Nephron progenitor cell (in vitro differentiated cells): ENCODE measurements around the gene ATP1B1.

ENCODE experiments used
- DNase-seq: peaks from one replicate; pipeline ENCODE4 v3.0.0; 2021
- H3K27ac Mint-ChIP-seq: 2 replicates; pipeline ENCODE4 v1.8.0; 2021; ENCODE audit warnings: mild to moderate bottlenecking, moderate library complexity, mixed read lengths
- H3K27me3 Mint-ChIP-seq: 2 replicates; pipeline ENCODE4 v1.8.0; 2021; ENCODE audit warnings: mild to moderate bottlenecking, low read depth, mixed read lengths; ENCODE audit not compliant: poor library complexity
- H3K36me3 Mint-ChIP-seq: 2 replicates; pipeline ENCODE4 v1.8.0; 2021; ENCODE audit warnings: low read depth, mixed read lengths
- H3K4me1 Mint-ChIP-seq: 2 replicates; pipeline ENCODE4 v1.8.0; 2021; ENCODE audit warnings: mixed read lengths
- H3K4me3 Mint-ChIP-seq: 2 replicates; pipeline ENCODE4 v1.8.0; 2021; ENCODE audit warnings: mild to moderate bottlenecking, moderate library complexity, mixed read lengths
- H3K9me3 Mint-ChIP-seq: 2 replicates; pipeline ENCODE4 v1.8.0; 2021; ENCODE audit warnings: mild to moderate bottlenecking, moderate library complexity, mixed read lengths
- TF ChIP-seq, protein P1 (sequence below): fragments of 200-600 bp; sonication (generic); IDR thresholded peaks from 2 replicates; pipeline ENCODE4 v1.5.0; 2021; ENCODE audit warnings: antibody characterized with exemption

Gene ATP1B1

GRCh38 chr1:169132512-169133227 lies 26.2 kb downstream of the ATP1B1 start:
- Mint-ChIP-seq H3K36me3 (peaks cover 45% of the 10 kb centered on the region), H3K9me3 (no peaks in the 10 kb centered on the region), H3K27me3 (no peaks in the 10 kb centered on the region), H3K4me1 (peaks cover 4% of the 10 kb centered on the region), H3K27ac (peak overlapping the region; percentile 33), H3K4me3 (no peak overlapping the region)
- TF ChIP-seq, protein P1, sequence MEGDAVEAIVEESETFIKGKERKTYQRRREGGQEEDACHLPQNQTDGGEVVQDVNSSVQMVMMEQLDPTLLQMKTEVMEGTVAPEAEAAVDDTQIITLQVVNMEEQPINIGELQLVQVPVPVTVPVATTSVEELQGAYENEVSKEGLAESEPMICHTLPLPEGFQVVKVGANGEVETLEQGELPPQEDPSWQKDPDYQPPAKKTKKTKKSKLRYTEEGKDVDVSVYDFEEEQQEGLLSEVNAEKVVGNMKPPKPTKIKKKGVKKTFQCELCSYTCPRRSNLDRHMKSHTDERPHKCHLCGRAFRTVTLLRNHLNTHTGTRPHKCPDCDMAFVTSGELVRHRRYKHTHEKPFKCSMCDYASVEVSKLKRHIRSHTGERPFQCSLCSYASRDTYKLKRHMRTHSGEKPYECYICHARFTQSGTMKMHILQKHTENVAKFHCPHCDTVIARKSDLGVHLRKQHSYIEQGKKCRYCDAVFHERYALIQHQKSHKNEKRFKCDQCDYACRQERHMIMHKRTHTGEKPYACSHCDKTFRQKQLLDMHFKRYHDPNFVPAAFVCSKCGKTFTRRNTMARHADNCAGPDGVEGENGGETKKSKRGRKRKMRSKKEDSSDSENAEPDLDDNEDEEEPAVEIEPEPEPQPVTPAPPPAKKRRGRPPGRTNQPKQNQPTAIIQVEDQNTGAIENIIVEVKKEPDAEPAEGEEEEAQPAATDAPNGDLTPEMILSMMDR, result no peak
- no peak for DNase-seq

DNA sequence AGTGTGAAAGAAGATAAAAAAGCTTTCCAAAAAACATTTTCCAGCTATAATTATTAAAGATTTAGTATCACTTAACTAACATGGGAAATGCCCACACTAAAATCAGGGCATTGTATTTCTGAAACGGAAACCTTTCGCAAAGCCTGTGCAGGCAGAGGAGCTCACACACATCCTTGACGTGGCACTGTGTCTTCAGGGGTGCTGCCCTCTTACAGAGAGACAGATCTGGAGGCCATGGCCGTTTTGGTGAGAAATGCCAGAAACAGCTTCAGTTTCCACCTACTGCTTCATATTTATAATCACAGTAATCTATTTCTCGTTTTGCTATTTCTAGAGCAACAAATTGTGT lies 26.7 kb downstream of the ATP1B1 start:
- no peak overlapping the region for H3K4me3 Mint-ChIP-seq
- no peak for DNase-seq
- no peaks in the 10 kb centered on the region for H3K9me3 Mint-ChIP-seq
- peaks cover 4% of the 10 kb centered on the region for H3K4me1 Mint-ChIP-seq
- no peaks in the 10 kb centered on the region for H3K27me3 Mint-ChIP-seq
- no peak overlapping the region for H3K27ac Mint-ChIP-seq
- peaks cover 40% of the 10 kb centered on the region for H3K36me3 Mint-ChIP-seq
- TF ChIP-seq, protein P1, result no peak

GRCh38 chr1:169133801-169134502 lies 27.5 kb downstream of the ATP1B1 start:
- DNase-seq, result no peak
- TF ChIP-seq, protein P1, result no peak
- no peaks in the 10 kb centered on the region for H3K9me3 Mint-ChIP-seq
- H3K27ac Mint-ChIP-seq, result no peak overlapping the region
- H3K27me3 Mint-ChIP-seq, result no peaks in the 10 kb centered on the region
- peaks cover 4% of the 10 kb centered on the region for H3K4me1 Mint-ChIP-seq
- H3K4me3 Mint-ChIP-seq, result no peak overlapping the region
- peaks cover 32% of the 10 kb centered on the region for H3K36me3 Mint-ChIP-seq

- DNase-seq, result no peak
- Mint-ChIP-seq H3K4me3 (no peak overlapping the region), H3K9me3 (no peaks in the 10 kb centered on the region), H3K4me1 (peaks cover 4% of the 10 kb centered on the region), H3K27ac (no peak overlapping the region), H3K36me3 (peaks cover 4% of the 10 kb centered on the region), H3K27me3 (no peaks in the 10 kb centered on the region)
- TF ChIP-seq, protein P1, result no peak
Observed at GRCh38 chr1:169137357-169137756, 30.9 kb downstream of the ATP1B1 start.

DNA sequence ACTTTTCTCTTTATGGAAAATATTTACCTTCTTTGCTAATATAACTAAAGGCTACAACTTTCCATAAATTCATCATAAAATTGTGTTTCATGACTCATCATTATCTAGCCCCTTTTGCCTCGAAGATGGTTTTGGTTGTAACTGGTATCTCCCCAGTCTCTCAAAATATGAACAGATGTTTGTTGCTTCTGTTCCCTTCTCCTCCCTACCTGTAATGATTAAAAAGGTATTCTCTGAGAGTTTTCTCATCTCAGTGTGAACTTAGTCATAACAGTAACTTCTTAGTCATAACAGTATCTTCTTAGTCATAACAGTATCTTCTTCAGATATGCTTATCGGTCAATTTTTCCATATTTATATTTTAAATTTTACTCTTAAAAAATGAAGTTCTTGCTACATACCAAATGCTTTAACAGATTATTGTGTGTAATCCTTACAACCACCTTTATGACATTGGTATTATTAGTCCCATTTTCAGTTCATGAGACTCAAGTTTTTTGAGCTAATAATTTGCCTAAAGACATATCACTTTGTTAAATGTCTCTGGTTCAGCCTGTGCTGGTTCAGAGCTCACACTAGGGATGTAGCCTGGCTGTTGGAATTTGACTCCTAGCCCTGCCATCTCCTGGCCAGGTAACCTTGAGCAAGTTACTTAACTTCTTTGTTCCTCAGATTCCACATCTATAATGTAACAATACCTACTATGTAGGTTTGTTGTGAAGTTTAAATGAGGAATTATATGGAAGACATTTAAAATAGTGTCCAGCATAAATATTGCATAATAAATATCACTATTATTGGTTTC lies 32.6 kb downstream of the ATP1B1 start:
- Mint-ChIP-seq H3K36me3 (no peaks in the 10 kb centered on the region), H3K27ac (no peak overlapping the region), H3K4me1 (peaks cover 9% of the 10 kb centered on the region), H3K27me3 (no peaks in the 10 kb centered on the region), H3K4me3 (no peak overlapping the region), H3K9me3 (no peaks in the 10 kb centered on the region)
- no peak for DNase-seq
- TF ChIP-seq, protein P1, result no peak
